ENCODE results near the gene PIBF1.
"Not testable (repeated sequence)": the region's sequence is repeated elsewhere in the genome, so short reads cannot be mapped to it uniquely, and the experiment has no call there.

The PIBF1 gene

DNA sequence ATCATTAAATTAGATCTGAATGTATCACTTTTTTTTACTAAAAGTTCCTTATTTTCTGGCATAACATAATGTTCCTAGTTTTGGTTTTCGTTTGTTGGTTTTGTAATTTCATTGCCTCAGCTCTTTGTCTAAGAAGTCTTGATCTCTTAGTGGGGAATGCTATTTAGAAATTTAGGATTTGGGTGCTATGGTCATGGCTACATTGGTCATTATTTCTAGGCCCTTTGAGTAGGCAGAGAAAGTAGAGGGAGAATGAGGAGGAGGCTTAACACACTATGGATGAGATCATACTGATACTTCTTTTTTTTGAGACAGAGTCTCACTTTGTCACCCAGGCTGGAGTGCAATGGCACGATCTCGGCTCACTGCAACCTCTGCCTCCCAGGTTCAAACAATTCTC, 41.8 kb downstream of the PIBF1 start:
- DNase-seq = no peak

DNA sequence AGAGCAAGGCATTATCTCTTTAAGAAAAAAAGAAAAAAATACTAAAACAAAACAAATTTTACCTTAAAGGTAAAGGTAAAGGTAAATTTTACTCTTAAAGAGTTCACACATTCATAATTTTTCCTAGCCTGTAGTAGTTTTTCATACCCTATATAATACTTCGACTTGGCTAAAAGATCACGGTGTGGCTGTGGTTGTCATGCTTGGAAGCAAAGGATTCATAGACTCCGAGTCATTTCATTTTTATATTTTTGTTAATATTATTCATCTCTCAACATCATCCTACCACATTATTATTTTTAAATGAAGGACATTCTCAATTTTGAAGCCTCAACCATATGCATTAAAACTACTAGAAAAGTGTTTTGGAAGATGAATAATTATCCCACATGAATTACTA, 52.7 kb downstream of the PIBF1 start:
- DNase-seq = no peak

DNA sequence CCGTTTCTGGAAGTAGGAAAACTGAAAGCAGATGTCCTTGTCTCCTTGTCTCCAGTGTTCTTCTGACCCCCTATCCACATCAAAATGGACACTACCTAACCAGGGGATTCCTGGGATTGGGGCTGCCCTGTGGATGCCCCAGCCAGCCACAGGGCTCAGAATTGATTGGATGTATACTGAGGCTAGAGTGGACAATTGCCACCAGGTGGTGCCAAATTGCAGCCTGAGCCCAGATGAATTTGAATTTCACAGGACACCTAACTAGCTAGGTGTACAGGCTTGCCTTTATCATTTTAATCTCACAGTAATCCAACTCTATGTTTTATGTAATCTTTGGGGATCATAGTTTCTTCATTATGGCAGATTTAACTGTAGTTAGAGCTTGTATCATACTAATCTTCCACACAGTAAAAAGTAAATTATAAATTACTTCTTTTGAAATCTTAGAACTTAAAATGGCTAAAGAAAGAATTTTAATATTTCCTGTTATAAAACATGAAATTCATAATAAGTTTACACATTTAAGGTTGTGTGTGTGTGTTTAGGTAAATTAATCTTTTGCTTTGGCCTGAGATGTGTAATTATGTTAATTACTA, 58.0 kb downstream of the PIBF1 start:
- peak; percentile 30 for DNase-seq

DNA sequence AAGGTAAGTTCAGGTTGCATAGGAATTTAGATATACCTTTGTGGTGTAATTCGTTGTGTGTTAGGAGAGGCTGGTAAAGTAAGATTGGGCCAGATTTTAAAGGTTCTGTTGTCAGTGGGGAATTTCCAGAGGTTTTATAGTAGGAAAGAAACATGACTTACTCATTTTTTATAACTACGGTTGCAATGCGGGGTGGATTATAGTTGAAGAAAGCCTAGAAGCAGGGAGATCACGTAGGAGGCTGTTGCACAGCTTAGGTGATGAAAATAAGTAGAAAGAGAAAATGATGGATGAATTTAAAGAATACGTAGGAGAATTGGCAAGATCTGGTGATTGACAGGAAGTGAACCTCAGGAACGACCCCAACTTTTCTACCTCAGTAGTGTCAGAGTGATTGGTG, 61.1 kb downstream of the PIBF1 start:
- DNase-seq = no peak

DNA sequence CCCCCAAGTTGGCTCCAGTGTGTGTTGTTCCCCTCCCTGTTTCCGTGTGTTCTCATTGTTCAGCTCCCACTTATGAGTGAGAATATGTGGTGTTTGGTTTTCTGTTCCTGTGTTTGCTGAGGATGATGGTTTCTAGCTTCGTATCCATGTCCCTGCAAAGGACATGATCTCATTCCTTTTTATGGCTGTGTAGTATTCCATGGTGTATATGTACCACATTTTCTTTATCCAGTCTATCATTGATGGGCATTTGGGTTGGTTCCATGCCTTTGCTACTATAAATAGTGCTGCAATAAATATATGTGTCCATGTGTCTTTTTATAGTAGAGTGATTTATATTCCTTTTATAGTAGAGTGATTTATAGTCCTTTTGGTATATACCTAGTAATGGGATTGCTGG, 63.2 kb downstream of the PIBF1 start:
- DNase-seq = not testable (repeated sequence)

DNA sequence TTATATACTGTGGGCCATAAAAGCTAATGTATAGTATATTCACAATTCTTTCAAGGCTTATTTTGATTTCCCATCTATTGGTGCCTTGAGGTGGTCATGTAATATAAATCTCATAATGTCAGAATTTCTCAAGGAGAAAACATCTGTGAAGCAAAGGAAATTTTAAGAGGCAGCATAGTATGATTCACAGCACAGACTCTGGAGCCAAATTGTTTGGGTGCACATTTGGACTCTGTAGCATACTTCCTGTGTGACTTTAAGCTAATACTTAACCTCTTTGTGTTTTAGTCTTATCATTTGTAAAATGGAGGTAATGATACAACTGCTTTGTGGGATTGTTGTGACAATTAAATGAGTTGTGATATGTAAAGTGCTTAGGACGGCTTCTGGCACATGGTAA, 67.6 kb downstream of the PIBF1 start:
- DNase-seq = no peak

DNA sequence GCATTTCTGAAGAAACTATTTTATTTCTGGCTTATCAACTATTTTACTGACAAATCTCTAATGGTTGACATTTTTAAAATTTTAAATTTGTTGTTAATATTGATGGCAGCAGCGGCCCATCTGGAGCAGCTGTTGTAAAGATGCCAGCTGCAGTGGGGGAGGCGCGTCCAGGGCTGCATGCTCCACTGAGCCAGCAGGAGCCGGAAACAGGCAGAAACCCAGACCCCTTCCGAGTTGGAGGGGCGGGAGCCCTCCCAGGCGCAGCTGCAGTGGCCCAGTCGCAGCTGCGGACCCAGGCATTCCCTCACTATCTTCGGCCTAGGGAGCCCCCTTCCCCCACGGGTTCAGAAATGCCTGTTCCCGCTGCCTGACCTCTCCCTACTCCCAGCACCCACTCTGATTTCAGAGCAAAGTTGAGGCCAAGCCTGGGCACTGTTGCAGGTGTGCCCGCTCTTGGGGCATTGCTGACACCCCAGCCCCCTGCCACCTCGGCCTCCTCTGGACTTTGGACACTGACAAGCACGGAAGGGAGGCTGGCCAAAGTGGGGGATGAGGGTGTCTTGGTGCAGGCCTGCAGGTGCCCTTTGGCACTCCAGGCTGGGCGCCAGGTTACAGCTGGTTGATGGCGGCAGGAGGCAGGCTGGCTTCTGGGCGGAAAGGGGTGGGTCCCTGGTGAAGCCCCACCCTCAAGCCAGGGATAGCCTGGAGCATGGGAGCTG, 69.2 kb downstream of the PIBF1 start:
- no peak for DNase-seq

DNA sequence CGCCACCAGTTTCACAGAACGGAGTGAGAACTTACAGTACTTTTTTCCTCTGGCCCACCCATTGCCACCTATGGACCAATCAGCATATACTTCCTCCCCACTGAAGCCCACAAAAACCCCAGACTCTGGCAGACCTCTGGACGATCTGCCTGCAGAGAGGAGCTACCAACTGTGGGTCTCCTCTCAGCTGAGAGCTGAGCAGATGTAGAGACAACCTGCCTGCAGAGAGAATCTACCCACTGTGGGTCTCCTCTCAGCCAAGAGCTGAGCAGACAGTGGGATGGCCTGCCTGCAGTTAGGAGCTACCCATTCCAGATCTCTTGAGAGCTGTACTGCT, 69.7 kb downstream of the PIBF1 start:
- DNase-seq = no peak

DNA sequence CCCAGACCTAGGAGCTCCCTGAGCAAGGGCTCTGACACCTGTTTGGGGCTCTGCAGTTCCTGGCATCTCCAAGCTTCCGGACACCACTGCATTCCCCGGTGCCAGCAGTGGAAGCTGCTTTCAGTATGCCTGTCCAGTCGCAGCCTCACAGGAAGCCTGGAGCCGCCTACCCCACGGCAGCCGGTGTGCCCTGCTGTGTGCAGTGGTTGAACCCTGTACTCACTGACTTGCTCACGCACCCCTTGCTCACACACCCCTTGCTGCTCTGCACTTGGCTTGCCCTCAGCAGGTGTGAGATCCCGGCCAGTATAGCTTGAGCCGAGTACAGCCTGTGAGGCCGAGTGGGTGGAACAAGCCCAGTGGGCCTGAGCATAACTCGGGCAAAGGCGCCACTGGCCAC, 70.3 kb downstream of the PIBF1 start:
- no peak for DNase-seq

DNA sequence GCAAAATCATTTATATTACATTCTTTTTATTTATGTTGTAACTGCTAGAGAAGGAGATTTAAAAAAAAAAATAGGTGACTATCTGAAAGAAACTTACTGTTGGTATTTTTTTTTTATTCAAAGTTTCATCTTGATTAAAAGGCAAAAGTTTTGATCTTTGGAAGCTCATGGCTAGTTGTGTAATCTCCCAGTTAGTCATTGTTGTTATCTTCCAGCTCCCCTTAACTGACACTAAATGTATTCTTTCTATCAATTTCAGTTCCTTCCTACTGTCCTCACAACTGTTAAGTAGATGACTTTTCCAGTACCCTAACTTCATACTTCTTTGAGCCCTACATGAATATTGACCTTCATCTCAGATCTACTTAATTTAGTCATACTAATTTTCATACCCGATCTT, 71.1 kb downstream of the PIBF1 start:
- DNase-seq = no peak

DNA sequence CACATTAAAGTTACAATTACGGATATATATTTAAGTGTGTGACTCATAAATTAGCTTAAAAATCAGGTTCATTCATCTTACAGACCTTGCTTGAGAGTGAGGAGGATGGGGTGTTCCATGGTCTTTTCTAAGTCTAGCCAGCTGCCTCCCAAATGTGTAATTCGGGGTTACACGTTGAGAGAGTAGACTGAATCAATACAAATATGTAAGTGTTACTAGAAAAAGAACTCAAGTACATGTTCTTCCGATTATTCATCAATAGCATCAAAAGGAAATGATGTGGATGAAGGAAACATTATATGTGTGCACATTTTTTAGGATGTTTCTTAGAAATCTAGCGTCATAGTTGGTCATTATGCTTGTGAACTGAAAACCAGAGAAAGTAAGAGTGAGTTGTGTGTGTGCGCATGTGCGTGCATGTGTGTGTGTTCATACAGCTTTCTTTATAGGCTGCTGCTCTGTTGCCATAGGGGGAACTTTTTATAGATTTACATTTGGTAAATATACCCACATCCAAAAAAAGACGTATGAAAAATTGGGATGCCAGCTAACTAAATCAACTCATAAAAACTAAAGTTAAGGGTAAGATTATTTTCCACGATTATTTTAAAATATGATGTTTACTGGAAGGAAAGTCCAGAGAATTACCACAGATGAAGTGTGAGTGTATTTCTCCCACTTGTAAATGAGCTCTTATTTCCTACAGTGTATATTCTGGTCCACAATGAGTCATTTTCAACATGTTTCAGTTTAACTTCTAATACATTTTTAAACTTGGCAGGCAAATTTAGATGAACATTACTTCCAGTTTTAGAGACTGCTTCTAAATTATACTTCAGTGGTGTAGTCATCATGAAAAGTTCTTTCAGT, 82.4 kb downstream of the PIBF1 start:
- no peak for DNase-seq

DNA sequence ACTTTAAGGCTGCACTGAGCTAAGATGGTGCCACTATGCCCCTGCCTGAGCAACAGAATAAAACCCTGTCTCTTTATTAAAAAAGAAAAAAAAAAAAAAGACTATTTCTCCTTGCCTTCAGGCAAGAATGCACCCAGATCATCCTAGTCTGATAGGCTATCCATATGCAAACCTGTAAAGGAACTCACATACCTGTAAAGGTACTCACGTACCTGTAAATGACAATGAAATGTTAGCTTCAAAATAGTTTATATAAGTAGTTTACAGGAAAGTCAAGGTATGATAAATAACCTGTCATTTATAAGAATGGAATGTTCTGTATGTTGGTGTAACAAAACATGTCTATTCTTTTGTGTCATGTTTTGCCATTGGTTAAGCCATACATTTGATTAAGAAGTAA, 86.3 kb downstream of the PIBF1 start:
- DNase-seq = no peak

DNA sequence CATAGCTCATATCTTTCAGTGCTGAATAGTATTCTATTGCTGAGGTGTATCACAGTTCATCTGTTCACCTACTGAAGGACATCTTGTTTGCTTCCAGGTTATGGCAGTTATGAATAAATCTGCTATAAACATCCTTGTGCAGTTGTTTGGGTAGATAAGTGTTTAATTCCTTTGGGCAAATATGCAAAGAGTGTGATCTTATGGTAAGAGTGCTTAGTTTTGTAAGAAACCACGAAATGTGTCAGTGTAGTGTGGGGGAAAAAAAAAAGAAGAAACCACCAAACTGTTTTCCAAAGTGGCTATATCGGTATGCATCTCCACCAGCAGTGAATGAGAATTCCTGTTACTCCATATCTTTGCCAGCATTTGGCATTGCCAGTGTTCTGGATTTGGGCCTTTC, 93.3 kb downstream of the PIBF1 start:
- no peak for DNase-seq

DNA sequence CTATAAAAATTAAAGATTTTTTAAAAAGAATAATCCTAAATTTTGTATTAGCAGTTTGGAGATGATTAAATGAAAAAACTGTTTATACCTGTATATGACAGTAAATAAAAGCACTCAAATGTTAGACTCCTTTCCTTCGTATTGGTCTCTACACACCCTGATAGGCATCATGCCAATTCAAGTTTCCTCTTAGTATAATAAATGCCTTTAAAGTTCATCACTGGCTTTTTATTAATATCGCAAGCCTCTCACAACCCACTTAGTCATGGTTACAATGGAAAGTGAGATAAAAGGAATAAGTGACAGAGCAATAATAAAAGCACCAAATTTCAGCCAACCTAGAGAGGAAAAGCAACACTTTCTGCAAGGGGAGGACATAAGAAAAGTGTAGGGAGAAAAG, 102.2 kb downstream of the PIBF1 start:
- DNase-seq = no peak

DNA sequence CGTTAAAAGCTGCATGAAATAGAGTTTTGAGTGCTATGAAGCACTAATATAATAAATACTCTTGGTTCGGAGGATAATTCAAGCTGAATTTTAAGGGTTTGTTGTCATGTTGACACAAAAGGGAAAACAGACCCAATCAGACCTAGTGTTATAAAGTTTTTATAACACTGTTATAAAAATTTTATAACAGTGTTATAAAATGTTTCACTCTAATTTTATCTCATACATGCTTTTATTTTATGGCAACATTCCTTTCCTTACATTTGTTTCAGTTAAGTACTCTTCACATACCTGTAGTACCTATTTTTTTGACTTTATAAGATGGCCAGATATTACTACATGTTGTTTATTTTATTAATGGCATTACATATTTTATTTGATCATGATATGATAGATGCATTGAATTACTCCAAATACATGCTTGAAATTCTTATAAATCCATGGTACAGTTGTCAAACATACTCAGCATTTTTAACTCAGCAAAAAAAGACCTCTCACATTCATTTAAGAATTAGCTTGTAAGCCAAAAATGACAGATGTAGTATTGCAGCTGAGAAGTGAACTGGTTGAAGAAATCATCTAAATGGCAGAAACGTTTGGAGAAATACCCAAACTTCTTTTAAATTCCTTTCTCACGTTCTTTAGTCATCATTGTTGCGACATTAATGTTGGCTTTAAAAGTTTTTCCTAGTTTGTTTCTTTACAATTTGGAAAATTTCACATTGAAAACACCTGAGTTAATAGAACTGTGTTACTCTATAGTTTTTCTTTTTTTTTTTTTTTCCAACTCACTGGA, 104.5 kb downstream of the PIBF1 start:
- no peak for DNase-seq

DNA sequence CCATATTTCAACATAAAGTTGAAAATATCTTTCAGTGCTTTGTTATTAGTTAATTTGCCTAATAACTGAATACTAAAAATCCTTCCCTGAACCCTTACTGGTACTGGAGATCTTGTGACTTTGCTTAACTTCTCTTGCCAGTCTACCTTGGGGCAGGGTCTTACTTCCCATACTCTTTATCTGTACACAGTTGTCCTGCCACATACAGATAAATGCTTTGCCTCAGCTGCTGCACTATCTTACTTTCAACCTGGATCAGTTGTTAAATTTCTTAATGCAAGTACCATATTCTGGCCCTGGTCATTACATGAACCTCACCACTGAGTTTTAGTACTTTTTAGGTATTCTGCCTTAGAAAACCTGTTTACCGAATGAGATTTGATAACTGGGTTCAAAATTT, 107.6 kb downstream of the PIBF1 start:
- no peak for DNase-seq

DNA sequence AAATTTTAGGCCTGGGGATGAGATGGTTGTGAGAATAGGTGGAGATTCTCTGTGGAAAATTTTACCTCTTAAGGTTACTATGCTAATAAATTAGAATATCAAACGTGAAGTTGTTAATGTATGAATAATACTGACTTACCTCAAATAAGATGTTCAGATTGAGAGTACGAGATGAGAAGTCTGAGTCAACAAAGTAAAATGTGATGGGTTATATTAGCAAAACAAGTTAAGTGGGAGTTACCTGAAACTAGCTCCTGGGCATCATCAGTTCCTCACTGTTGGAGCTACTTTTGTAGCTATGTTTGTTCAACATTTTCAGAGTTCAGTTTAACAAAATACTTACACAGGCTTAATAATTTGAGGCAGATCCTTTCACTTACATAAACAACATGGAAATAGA, 108.6 kb downstream of the PIBF1 start:
- no peak for DNase-seq

DNA sequence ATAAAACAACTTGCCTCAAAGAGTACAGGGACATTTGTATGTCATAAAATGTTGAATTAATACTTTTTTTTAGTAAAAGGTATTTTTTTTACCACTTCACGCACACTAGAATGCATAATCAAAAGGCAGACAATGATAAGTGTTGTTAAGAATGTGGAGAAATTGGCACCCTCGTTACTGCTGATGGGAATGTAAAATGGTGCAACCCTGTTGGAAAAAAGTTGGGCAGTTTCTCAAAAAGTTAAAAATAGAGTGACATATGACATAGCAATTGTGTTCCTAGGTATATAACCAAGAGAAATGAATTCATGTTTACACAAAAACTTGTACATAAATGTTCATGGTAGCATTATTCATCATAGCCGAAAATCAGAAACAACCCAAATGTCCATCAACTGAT, 109.5 kb downstream of the PIBF1 start:
- DNase-seq = no peak

DNA sequence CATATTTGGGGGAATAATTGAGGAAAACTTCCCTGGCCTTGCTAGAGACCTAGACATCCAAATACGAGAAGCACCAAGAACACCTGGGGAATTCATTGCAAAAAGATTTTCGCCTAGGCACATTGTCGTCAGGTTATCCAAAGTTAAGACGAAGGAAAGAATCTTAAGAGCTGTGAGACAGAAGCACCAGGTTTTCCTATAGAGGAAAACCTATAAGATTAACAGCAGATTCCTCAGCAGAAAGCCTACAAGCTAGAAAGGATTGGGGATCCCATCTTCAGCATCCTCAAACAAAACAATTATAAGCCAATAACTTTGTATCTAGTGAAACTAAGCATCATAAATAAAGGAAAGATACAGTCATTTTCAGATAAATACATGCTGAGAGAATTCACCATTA, 114.9 kb downstream of the PIBF1 start:
- no peak for DNase-seq

DNA sequence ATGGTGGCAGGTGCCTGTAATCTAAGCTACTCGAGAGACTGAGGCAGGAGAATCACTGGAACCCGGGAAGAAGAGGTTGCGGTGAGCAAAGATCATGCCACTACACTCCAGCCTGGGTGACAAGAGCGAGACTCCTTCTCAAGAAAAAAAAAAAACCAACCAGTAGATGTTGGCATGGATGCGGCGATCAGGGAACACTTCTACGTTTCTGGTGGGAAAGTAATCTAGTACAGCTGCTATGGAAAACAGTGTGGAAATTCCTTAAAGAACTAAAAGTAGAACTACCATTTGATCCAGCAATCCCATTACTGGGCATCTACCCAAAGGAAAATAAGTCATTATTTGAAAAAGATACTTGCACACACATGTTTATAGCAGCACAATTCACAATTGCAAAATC, 119.6 kb downstream of the PIBF1 start:
- DNase-seq = not testable (repeated sequence)

DNA sequence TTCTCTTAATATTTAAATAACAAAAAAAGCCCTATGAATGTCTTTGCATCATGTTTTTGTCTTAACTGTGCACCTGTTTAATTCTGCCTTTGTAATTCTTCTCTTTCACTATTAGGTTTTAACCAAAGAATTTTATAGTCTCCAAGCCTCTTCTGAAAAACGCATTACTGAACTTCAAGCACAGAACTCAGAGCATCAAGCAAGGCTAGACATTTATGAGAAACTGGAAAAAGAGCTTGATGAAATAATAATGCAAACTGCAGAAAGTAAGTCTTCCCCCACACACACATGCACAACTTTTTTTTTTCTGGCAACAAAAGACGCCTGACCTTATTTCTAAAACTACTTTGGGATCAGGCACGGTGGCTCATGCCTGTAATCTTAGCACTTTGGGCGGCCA, 126.5 kb downstream of the PIBF1 start:
- no peak for DNase-seq

DNA sequence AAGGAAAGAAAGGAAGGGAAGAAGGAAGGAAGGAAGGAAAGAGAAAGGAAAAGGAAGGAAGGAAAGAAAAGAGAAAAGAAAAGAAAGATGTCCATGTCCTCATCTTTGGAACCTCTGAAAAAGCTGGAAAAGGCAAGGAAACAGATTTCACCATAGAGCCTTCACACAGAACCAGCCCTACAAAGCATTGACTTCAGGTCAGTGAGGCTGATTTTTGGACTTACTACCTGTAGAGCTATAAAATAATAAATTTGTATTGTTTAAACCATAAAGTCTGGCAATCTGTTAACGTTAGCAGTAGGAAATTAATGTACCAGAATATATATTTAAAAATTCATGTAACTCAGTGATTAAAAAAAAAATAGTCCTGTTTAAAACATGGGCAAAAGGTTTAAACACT, 130.0 kb downstream of the PIBF1 start:
- DNase-seq = no peak

DNA sequence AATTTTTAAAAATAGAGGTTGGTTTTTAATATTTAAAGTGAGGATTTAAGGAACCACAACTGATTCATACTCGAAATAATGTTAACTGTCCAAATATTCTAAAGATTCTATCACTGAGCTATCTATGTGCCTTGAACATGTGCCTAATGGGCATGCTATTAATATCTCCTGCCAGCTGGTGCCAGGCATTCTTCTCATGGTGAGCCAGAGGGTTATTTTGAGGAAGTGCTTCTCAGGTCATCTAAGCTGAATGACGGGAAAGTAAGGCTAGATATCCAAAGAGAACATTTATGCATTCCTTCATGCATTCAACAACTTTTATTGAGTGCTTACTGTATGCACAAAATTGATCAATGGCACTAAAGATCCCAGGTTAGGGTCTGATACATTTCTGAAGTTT, 138.2 kb downstream of the PIBF1 start:
- DNase-seq = no peak

DNA sequence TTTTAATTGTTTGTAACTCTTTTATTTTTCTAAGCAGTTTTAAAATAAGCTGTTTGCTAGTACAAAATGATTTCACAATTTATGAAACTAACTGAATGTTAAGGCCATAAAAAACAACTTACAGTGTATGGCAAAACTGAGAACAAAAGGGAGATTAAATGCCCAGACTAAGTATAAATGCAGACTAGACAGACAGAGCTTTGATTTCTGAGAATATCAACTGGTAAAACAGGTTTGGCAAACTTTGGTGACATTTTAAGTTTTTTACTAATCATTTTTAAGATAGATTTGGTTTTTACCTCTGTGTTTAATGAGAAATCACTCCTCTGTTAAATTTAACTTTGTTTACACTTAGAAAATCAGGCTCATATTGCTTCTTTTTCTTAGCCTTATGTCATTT, 149.4 kb downstream of the PIBF1 start:
- no peak for DNase-seq

All from NCI-H2171 treated with DMSO at 0.1 percent for 48 hours (cell line).